NOMO-1 treated with DMSO at 0.1 percent for 48 hours (cell line): Measurements from ENCODE around the gene FAM227B.
"Not testable (repeated sequence)": the region's sequence is repeated elsewhere in the genome, so short reads cannot be mapped to it uniquely, and the experiment has no call there.

Experiments
- DNase-seq: peaks from one replicate; lab custom pipeline; 2025; ENCODE audit not compliant: unreplicated experiment; lab: John Stamatoyannopoulos, UW

FAM227B gene

GRCh38 chr15:49383266-49383665, 237.4 kb downstream of the FAM227B start:
- DNase-seq = no peak

- no peak for DNase-seq
Measured at GRCh38 chr15:49382394-49382793, 238.2 kb downstream of the FAM227B start.

GRCh38 chr15:49380912-49381311, 239.7 kb downstream of the FAM227B start:
- DNase-seq = no peak

- DNase-seq = peak; percentile 41
Measured at GRCh38 chr15:49379996-49380395, 240.6 kb downstream of the FAM227B start.

- DNase-seq = no peak
Measured at GRCh38 chr15:49372366-49372765, 248.3 kb downstream of the FAM227B start.

GRCh38 chr15:49370782-49371181, 249.8 kb downstream of the FAM227B start:
- DNase-seq = peak; percentile 36

- no peak for DNase-seq
Measured at GRCh38 chr15:49366496-49366895, 254.1 kb downstream of the FAM227B start.

GRCh38 chr15:49361370-49361769, 259.2 kb downstream of the FAM227B start:
- DNase-seq = no peak

- not testable (repeated sequence) for DNase-seq
Measured at GRCh38 chr15:49354439-49354838, 266.2 kb downstream of the FAM227B start.

GRCh38 chr15:49343546-49343945, 277.1 kb downstream of the FAM227B start:
- DNase-seq = no peak

- no peak for DNase-seq
Measured at GRCh38 chr15:49339656-49340055, 281.0 kb downstream of the FAM227B start.

- DNase-seq = no peak
Measured at GRCh38 chr15:49331951-49332350, 288.7 kb downstream of the FAM227B start.

GRCh38 chr15:49331442-49331841, 289.2 kb downstream of the FAM227B start:
- DNase-seq = no peak

- DNase-seq = no peak
Measured at GRCh38 chr15:49330166-49330565, 290.5 kb downstream of the FAM227B start.

- DNase-seq = no peak
Measured at GRCh38 chr15:49328941-49329340, 291.7 kb downstream of the FAM227B start.

- DNase-seq = no peak
Measured at GRCh38 chr15:49327927-49328326, 292.7 kb downstream of the FAM227B start.

- DNase-seq = no peak
Measured at GRCh38 chr15:49323207-49323606, 297.4 kb downstream of the FAM227B start.

- DNase-seq = peak; percentile 74
Measured at GRCh38 chr15:49320351-49320750, 300.3 kb downstream of the FAM227B start.

- no peak for DNase-seq
Measured at GRCh38 chr15:49315391-49315823, 305.2 kb downstream of the FAM227B start.

GRCh38 chr15:49314716-49315115, 305.9 kb downstream of the FAM227B start:
- no peak for DNase-seq

GRCh38 chr15:49313650-49314049, 307.0 kb downstream of the FAM227B start:
- DNase-seq = peak; percentile 5

- no peak for DNase-seq
Measured at GRCh38 chr15:49309889-49310288, 310.7 kb downstream of the FAM227B start.

- no peak for DNase-seq
Measured at GRCh38 chr15:49308686-49309085, 311.9 kb downstream of the FAM227B start.

- no peak for DNase-seq
Measured at GRCh38 chr15:49306551-49306950, 314.1 kb downstream of the FAM227B start.
